HL-60 (cell line): Measurements from ENCODE around the gene GSTA5.
"Not testable (repeated sequence)": the region's sequence is repeated elsewhere in the genome, so short reads cannot be mapped to it uniquely, and the experiment has no call there.

ENCODE experiments used
- DNase-seq, 2 experiments: peaks; one replicate each; pipeline ENCODE4 v3.0.0-alpha.2; 2010 to 2020; ENCODE audit warnings: low read depth in 1 of 2, low spot score in 1 of 2
- H3K27ac ChIP-seq: fragments of 250-450 bp; sonication (Bioruptor Pico); replicated peaks from 2 replicates; pipeline ENCODE4 v1.5.1; 2020; ENCODE audit warnings: mild to moderate bottlenecking, moderate library complexity
- H3K27me3 ChIP-seq: fragments of 250-450 bp; sonication (Bioruptor Pico); 2 replicates; pipeline ENCODE4 v1.5.1; 2021; ENCODE audit warnings: mild to moderate bottlenecking, moderate library complexity; ENCODE audit not compliant: insufficient read depth, poor library complexity, severe bottlenecking
- H3K4me3 ChIP-seq: replicated peaks from 2 replicates; pipeline ENCODE4 v1.5.1; 2011; ENCODE audit warnings: mild to moderate bottlenecking, control low read depth, low read length; ENCODE audit not compliant: insufficient read depth
- CTCF ChIP-seq: IDR thresholded peaks from one replicate; pipeline ENCODE4 v1.5.1; 2011; ENCODE audit warnings: low read length, control low read depth, inconsistent platforms; ENCODE audit not compliant: insufficient read depth
- GABPA ChIP-seq: IDR thresholded peaks from 2 replicates; pipeline ENCODE4 v1.6.1; 2012; ENCODE audit warnings: low read depth
- POLR2AphosphoS5 ChIP-seq: IDR thresholded peaks from 2 replicates; pipeline ENCODE4 v1.6.1; 2012; ENCODE audit warnings: low read depth
- REST ChIP-seq: IDR thresholded peaks from 2 replicates; pipeline ENCODE4 v1.6.1; 2012; ENCODE audit warnings: low read depth; ENCODE audit not compliant: insufficient replicate concordance
- SPI1 ChIP-seq: IDR thresholded peaks from 2 replicates; pipeline ENCODE4 v1.6.1; 2012; ENCODE audit warnings: low read depth, mild to moderate bottlenecking, borderline replicate concordance

Gene GSTA5

GRCh38 chr6:52868240-52868639 lies 27.6 kb upstream of the GSTA5 start:
- no peak overlapping the region for H3K4me3 ChIP-seq

GRCh38 chr6:52861151-52861550 lies 20.5 kb upstream of the GSTA5 start:
- H3K27ac ChIP-seq, DNase-seq, H3K4me3 ChIP-seq, H3K27me3 ChIP-seq: not testable (repeated sequence)

More at GRCh38 chr6:52868240-52868639, 27.6 kb upstream of the GSTA5 start:
- Histone ChIP-seq H3K27ac (no peak overlapping the region), H3K27me3 (no peaks in the 10 kb centered on the region)
- no peak for DNase-seq
- no peak for TF ChIP-seq CTCF
- TF ChIP-seq GABPA = no peak
- no peak for TF ChIP-seq REST
- no peak for TF ChIP-seq SPI1
- no peak for TF ChIP-seq POLR2AphosphoS5

- TF ChIP-seq POLR2AphosphoS5 = no peak
- TF ChIP-seq GABPA = no peak
- TF ChIP-seq SPI1 = no peak
- no peak for TF ChIP-seq CTCF
- TF ChIP-seq REST = no peak
- H3K27ac ChIP-seq = no peak overlapping the region
- no peak overlapping the region for H3K4me3 ChIP-seq
- no peak for DNase-seq
- H3K27me3 ChIP-seq = no peaks in the 10 kb centered on the region
Observed at GRCh38 chr6:52858416-52858815, 17.8 kb upstream of the GSTA5 start.

- not testable (repeated sequence) for DNase-seq, H3K27me3 ChIP-seq, H3K4me3 ChIP-seq, H3K27ac ChIP-seq
Observed at GRCh38 chr6:52856137-52856536, 15.5 kb upstream of the GSTA5 start.

GRCh38 chr6:52849137-52849536 lies 8.5 kb upstream of the GSTA5 start:
- no peak overlapping the region for H3K27ac ChIP-seq
- TF ChIP-seq REST (no peak), POLR2AphosphoS5 (no peak)
- H3K27me3 ChIP-seq = no peaks in the 10 kb centered on the region
- H3K4me3 ChIP-seq = no peak overlapping the region
- DNase-seq = no peak
